ENCODE results near the gene TCEAL8. TPM values are rescaled to one million over a fixed set of nuclear protein-coding genes. Genes with fewer than 3 reads are reported as not detected.

Gene TCEAL8
- total and polyA plus RNA-seq, 7 donors, result 6.6 to 15.8 (median 9.5) TPM

DNA sequence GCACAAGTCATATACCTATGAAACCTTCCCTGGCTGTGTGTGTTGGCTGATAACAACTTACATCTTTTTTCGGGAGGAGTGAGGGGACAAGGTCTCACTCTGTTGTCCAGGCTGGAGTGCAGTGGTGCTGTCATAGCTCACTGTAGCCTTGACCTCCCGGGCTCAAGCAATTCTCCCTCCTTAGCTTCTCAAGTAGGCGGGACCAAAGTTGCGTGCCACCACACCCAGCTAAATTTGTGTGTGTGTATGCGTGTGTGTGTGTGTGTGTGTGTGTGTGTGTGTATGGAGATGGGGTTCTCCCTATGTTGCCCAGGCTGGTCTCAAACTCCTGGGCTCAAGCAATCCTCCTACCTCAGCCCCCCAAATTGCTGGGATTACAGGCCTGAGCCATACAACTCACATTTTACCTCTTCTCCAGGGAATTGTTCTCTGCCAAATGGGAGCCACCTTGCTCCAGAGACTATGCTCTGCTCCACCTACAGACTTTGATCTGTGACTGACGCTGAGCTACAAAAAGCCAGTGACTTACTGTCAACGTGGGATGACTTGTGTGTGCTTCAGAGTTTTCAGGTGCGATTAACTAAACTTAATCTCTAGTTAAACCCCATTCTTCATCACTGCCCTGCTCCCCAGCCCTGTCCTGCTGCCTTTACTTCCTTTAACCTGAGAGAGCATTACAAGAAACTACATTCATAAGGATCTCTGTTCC is 42.1 kb downstream of the TCEAL8 start:
- no peaks in the 10 kb centered on the region for H3K4me1 ChIP-seq
- 76 to 87% (median 76%) methylated on average over 7 to 8 of the region's 8 CpGs for WGBS, 3 donors
- H3K27me3 ChIP-seq (ENCODE audit: insufficient read depth in 3 of 3, low read length in 2 of 3), result peaks cover 0 to 28% (median 0%) of the 10 kb centered on the region in 3 donors
- ATAC-seq, result no peak
- H3K27ac ChIP-seq, result no peak overlapping the region
- H3K9me3 ChIP-seq, result no peaks in the 10 kb centered on the region
- intact Hi-C loops (cut with DNase I), result loop anchor here in 1 of 2 donors (5.0 to 10.0 kb wide), 2 partner anchors 39 to 252 kb away; no protein-coding TSS in a partner anchor
- H3K4me3 ChIP-seq, result no peak overlapping the region
- no peak for DNase-seq
- H3K36me3 ChIP-seq (ENCODE audit: insufficient read depth in 1 of 2, low read depth in 1 of 2), result no peaks in the 10 kb centered on the region
- TF ChIP-seq CTCF (IDR thresholded peaks at IDR 0.05), result no peak

DNA sequence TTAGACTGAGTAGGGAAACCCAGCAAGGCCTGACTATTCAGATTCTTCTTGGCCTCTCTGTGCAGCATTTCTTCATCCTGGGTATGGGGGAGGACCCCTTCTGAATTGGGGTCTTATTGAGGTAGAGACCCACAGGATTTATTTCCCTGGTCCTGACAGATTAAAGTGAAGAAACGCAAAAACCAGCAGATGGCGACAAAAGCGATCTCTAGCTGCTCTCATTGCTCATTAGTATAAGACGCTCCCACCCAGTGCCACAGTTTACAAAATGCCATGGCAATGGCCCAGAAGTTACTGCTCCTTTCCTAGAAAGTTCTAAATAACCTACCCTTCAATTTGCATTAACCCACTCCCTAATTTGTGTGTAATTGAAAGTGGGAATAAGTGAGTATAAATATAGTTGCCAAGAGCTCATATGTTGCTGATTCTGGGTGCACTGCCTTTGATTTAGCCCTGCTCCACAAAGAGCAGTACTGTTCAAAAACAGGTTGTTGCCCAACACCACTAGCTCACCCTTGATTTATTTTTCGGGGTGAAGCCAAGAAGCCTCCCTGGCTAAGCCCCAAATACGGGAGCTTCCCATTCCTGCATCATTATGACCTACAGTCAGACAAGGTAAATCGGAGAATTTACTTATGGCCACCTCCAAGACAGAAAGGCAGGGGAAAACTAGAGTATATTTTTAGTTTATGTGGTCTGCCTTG is 43.8 kb downstream of the TCEAL8 start:
- no peak overlapping the region for H3K27ac ChIP-seq
- ATAC-seq (no peak), DNase-seq (no peak)
- H3K36me3 ChIP-seq (ENCODE audit: insufficient read depth in 1 of 2, low read depth in 1 of 2), result no peaks in the 10 kb centered on the region
- H3K9me3 ChIP-seq, result no peaks in the 10 kb centered on the region
- no peak overlapping the region for H3K4me3 ChIP-seq
- intact Hi-C loops (cut with DNase I), result loop anchor here in 1 of 2 donors (5.0 to 10.0 kb wide), 2 partner anchors 41 to 254 kb away; no protein-coding TSS in a partner anchor
- peaks cover 0 to 16% (median 0%) of the 10 kb centered on the region in 3 donors for H3K27me3 ChIP-seq (ENCODE audit: insufficient read depth in 3 of 3, low read length in 2 of 3)
- no peaks in the 10 kb centered on the region for H3K4me1 ChIP-seq
- WGBS, 3 donors, result 23 to 32% (median 27%) methylated on average over 7 of the region's 7 CpGs
- peak; percentile 40 for TF ChIP-seq CTCF (IDR thresholded peaks at IDR 0.05)

DNA sequence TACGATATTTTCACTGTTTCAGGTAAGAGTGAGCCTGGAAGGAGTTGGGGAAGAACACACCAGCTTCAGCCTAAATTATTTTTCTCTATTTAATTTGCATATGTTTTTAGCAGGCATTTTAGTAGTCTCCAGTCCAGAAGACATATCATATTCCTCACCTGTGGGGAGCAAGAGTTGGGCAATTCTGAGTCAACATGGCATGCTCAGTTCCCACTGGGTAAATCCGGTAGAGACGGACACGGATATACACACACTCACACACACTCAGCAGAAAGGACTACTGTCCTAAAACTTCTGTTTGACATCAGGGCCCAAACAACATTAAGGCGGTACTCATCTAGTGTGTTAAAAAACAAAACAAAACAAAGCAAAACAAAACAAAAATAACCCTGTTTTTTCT is 44.9 kb downstream of the TCEAL8 start:
- Histone ChIP-seq H3K9me3 (no peaks in the 10 kb centered on the region), H3K27ac (no peak overlapping the region), H3K27me3 (ENCODE audit: insufficient read depth in 3 of 3, low read length in 2 of 3) (peaks cover 0 to 9% (median 0%) of the 10 kb centered on the region in 3 donors), H3K4me3 (no peak overlapping the region), H3K4me1 (no peaks in the 10 kb centered on the region), H3K36me3 (ENCODE audit: insufficient read depth in 1 of 2, low read depth in 1 of 2) (no peaks in the 10 kb centered on the region)
- WGBS, 3 donors, result 83 to 95% (median 86%) methylated on average over 5 of the region's 5 CpGs
- intact Hi-C loops (cut with DNase I), result loop anchor here in 1 of 2 donors (5.0 to 10.0 kb wide), 2 partner anchors 42 to 255 kb away; no protein-coding TSS in a partner anchor
- TF ChIP-seq CTCF (IDR thresholded peaks at IDR 0.05), result no peak
- no peak for DNase-seq
- no peak for ATAC-seq

Other genes starting within 250 kb of the TCEAL8 start
- under 1 TPM in 1 of 4 donors, not detected in 3; 0.48 TPM for gene BEX1, start 191.0 kb downstream of the TCEAL8 start, total RNA-seq
- gene BEX1, start 191.0 kb downstream of the TCEAL8 start, polyA plus RNA-seq, result under 1 TPM in 2 of 3 donors, not detected in 1; 0.12 to 0.25 TPM
- gene NXF3, start 162.0 kb downstream of the TCEAL8 start, total RNA-seq, result under 1 TPM in 2 of 4 donors, not detected in 2; 0.15 to 0.32 TPM
- under 1 TPM in 1 of 3 donors, not detected in 2; 0.12 TPM for gene NXF3, start 162.0 kb downstream of the TCEAL8 start, polyA plus RNA-seq
- 1 to 10 TPM; 1.9 to 4.6 (median 2.8) TPM for gene BEX4, start 40.0 kb downstream of the TCEAL8 start, total RNA-seq
- 1 to 10 TPM; 3.7 to 4.9 (median 4.0) TPM for gene BEX4, start 40.0 kb downstream of the TCEAL8 start, polyA plus RNA-seq
- gene TCEAL5, start 21.6 kb upstream of the TCEAL8 start, total RNA-seq, result not detected
- under 1 TPM in 2 of 3 donors, not detected in 1; 0.08 to 0.09 TPM for gene TCEAL5, start 21.6 kb upstream of the TCEAL8 start, polyA plus RNA-seq
- 10 to 100 TPM in 1 of 4 donors, 1 to 10 TPM in 1, under 1 TPM in 2; 0.29 to 13.2 (median 1.4) TPM for gene BEX2, start 55.8 kb upstream of the TCEAL8 start, total RNA-seq
- 1 to 10 TPM in 1 of 3 donors, under 1 TPM in 2; 0.21 to 2.7 (median 0.87) TPM for gene BEX2, start 55.8 kb upstream of the TCEAL8 start, polyA plus RNA-seq
- gene TCEAL7, start 75.1 kb upstream of the TCEAL8 start, total RNA-seq, result 10 to 100 TPM in 1 of 4 donors, 1 to 10 TPM in 2, under 1 TPM in 1; 0.78 to 11.8 (median 1.1) TPM
- 1 to 10 TPM; 1.3 to 1.4 (median 1.4) TPM for gene TCEAL7, start 75.1 kb upstream of the TCEAL8 start, polyA plus RNA-seq
- gene TCEAL9, start 101.4 kb upstream of the TCEAL8 start, total RNA-seq, result 1 to 10 TPM; 3.4 to 9.1 (median 5.0) TPM
- 10 to 100 TPM; 11.0 to 15.1 (median 13.3) TPM for gene TCEAL9, start 101.4 kb upstream of the TCEAL8 start, polyA plus RNA-seq
- gene BEX3, start 121.4 kb upstream of the TCEAL8 start, total RNA-seq, result 10 to 100 TPM in 1 of 4 donors, 1 to 10 TPM in 3; 7.1 to 24.4 (median 8.8) TPM
- gene BEX3, start 121.4 kb upstream of the TCEAL8 start, polyA plus RNA-seq, result 10 to 100 TPM in 2 of 3 donors, 1 to 10 TPM in 1; 6.2 to 12.7 (median 10.8) TPM

Data from psoas muscle (tissue), 8 donors.